ENCODE measurements around the gene CDH23.

CDH23 gene

DNA sequence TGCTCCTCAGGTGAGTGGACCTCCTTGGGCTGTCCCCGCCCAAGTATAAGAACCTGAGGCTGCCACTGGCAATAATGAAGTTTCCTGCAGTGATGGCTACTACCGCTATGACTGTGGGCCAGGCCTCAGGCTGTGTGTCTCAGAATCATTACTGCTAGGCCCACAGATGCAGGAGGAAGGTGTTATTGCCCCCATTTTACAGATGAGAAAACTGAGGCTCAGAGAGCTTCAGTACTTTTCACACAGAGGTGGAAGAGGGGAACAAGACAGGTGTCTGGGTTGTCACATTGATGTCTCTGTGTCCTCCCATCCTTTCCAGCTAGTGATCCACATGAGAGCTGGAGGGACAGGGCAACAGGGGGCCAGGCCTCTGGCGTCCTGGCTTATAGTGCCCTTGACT, 155.2 kb downstream of the CDH23 start:
- intact Hi-C loops (cut with DNase I): no loop called here
- DNase-seq: no peak

- intact Hi-C loops (cut with DNase I): no loop called here
- peak in 13 of 42 donors; percentile 18 to 56 (median 33) for DNase-seq
Measured at GRCh38 chr10:71553432-71553831, 156.7 kb downstream of the CDH23 start.

GRCh38 chr10:71554671-71555070, 158.0 kb downstream of the CDH23 start:
- intact Hi-C loops (cut with DNase I): no loop called here
- DNase-seq: no peak

GRCh38 chr10:71555087-71555723, 158.5 kb downstream of the CDH23 start:
- DNase-seq: no peak
- intact Hi-C loops (cut with DNase I): no loop called here

DNA sequence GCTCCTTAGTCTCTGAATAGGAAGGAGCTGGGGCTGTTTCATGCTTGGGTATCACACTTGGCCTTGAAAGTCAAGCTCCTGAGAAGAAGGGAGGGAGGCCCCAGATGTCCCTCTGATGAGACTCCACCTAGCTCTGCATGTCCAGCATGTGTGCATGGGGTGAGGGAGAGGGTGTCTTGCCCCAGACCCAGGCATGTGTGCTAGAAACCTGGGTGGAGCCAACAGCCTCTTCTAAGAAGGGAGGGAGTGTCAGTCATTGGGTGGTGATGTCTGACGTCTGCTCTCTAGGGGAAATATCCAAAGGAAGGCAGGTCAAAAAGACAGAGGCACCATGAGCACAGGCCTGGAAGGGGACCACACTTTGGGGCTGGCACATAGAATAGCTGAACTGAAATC, 159.0 kb downstream of the CDH23 start:
- intact Hi-C loops (cut with DNase I): no loop called here
- no peak for DNase-seq

DNA sequence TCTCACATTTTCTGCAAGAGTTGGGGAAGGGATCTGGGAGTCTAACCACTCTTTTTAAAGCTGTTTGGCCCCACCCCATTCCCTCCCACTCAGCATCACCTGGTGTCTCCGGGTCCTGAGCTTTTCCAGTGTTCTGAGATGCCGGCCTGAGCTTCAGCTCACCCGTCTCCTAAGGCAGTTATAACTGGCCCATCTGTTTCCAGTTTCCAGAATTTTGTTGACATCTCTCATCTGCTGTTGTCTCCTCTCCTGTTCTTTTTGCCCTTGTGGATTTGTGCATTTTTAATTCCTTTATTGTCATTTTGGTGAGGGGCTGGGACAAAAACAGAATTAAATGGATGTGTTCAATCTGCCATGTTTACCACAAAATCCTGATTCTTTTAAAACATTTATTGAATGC, 162.3 kb downstream of the CDH23 start:
- intact Hi-C loops (cut with DNase I): no loop called here
- no peak for DNase-seq

GRCh38 chr10:71561003-71561574, 164.4 kb downstream of the CDH23 start:
- intact Hi-C loops (cut with DNase I): no loop called here
- no peak for DNase-seq

DNA sequence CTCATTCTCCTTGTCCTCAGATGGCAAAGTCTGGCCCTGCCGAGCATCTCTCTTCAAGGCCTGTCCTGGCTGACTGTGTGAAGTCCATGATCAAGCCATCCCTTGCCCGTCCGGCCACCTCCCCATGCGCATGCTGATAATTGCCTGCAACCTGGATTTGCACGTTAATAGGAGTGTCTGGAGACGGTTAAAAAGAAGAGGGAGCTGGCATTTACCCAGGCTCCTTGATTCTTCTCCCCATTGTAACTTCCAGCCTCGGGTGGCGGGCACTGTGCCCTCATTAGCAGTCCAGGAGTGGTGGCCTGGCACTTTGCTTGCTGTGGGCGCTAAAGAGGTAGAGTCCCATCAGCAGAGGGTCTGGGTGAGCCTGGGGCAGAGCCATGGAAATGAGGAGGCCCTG, 165.5 kb downstream of the CDH23 start:
- intact Hi-C loops (cut with DNase I): no loop called here
- no peak for DNase-seq

DNA sequence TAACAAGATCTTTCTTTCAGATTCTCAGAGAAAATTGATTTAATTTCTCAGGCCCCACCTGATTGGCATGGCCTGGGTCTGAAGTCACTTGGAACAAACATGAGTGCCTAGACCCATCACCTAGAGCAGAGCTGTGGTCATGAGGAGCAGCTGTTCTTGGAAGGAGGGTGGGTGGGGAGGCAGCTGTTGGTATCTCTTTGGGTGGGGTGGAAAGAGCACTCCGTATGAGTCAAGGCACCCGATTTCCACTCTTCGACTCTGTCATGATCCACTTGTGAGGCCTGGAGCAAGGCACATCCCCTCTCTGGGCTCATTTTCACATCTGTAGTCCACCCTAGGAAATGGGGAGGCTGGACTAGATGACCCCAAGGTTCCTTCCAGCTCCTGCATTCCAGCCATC, 166.2 kb downstream of the CDH23 start:
- no peak for DNase-seq
- intact Hi-C loops (cut with DNase I): no loop called here

DNA sequence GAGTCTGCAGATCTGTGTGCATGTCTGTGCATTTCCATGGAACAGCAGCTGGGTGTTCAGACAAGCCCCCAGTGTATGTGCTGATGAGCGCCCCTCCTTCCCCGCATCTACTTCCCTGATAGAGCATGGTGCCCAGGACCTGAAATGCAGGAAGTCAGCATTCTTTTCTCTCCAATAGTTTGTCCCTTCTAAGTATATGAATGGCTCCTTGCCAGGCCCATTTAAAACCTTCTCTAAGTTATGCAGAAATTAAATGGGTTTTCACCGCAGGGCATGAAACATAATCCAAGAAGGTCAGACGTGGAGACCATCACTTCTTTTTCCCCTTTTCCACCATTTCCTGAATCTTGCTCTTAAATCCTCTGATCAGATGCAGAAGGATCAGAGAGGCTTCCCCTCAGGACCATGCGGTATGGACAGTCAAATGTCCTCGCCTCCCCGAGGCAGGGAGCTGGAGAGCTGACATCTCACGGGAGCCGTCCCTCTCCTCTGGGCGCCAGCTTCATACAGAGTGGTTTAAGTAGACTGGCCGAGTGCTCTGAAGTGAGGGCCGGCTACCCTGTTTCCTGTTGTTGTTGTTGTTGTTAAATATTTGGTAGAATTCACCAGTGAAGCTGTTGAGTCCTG, 167.6 kb downstream of the CDH23 start:
- intact Hi-C loops (cut with DNase I): no loop called here
- DNase-seq: no peak

DNA sequence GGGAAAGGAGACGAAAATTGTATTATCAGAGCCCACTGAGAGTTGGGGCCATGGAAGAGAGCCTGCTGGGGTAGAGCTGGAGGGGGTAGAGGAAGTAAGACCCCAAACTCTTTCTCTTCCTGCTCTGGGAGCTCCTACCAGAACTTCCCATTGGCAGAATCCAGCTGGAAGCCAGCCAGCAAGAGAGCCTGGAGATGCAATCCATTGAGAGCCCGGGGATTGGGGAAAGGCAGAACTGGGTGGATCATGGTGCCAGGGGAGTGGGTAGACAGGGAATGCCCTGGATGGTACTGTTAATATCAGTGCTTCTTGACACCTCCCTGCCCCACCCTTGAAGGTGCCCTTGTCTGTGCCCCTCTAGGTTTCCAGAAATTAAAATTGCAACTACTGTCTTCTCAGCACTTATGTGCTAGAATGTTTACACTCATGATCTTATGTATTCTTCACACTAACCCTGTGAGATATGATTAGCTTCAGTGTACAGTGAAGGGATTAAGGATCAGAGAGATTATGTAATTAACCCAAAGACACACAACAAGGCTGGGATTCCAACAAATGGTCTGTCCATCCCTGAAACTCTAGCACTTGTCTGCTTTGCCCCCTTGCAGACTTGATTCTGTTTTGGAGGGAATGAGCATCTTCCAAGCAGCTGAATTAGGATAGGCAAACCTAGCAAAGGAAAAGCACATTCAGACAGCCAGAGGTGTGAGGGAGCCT, 168.7 kb downstream of the CDH23 start:
- intact Hi-C loops (cut with DNase I): no loop called here
- peak in 3 of 42 donors; percentile 11 to 59 (median 18) for DNase-seq

DNA sequence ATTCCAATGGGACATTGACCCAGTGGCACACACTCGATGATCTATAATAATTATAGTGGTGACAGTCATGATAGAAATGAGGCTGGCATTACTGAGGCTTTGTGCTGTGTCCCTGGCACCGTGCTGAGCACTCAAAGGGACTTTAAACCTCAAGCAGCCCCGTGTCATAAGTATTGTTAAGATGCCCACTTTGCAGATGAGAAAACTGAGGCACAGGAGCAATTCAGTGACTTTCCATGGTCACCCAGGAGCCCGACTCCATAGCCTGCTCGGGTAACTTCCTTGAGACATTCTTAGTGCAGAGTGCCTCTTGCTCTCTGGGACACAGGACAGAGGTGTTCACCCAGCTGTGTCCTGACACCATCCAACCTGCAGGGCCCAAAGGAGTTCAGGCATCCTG, 170.3 kb downstream of the CDH23 start:
- no peak for DNase-seq
- intact Hi-C loops (cut with DNase I): no loop called here

DNA sequence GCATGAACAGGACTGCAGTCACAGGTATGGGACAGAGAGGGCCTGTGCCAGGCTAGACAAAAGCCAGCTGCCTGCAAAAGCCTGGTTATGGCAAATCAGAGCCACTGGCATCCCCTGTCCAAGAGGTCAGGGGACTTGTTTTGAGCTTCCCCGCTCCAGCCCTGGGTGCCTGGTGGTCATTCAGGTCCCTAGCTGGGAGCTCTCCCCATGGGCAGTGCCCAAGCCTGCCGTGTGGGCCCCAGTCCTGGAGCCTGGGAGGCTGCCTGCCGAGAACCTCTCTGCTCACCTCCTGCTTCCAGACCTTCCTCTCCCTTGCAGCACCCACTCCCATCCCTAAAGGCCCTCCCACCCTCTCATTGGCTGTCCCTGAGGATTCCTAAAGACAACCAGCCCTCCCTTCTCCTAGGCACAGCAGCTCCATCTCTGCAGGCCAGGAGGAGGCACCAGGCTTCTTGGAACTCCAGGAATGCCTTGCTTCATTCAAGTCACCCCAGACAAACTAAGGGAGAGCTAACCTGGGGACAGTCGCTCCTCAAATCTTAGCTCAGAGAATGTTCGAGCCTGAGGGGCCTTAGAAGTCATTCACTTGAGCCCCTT, 172.3 kb downstream of the CDH23 start:
- DNase-seq: no peak
- intact Hi-C loops (cut with DNase I): no loop called here

- intact Hi-C loops (cut with DNase I): loop anchor here (5.0 to 10.0 kb wide), 2 partner anchors 175 to 253 kb away; partner anchors contain the start of genes CDH23 and SLC29A3
- DNase-seq: peak; percentile 55 to 95 (median 86)
Measured at GRCh38 chr10:71569775-71570588, 173.3 kb downstream of the CDH23 start.

DNA sequence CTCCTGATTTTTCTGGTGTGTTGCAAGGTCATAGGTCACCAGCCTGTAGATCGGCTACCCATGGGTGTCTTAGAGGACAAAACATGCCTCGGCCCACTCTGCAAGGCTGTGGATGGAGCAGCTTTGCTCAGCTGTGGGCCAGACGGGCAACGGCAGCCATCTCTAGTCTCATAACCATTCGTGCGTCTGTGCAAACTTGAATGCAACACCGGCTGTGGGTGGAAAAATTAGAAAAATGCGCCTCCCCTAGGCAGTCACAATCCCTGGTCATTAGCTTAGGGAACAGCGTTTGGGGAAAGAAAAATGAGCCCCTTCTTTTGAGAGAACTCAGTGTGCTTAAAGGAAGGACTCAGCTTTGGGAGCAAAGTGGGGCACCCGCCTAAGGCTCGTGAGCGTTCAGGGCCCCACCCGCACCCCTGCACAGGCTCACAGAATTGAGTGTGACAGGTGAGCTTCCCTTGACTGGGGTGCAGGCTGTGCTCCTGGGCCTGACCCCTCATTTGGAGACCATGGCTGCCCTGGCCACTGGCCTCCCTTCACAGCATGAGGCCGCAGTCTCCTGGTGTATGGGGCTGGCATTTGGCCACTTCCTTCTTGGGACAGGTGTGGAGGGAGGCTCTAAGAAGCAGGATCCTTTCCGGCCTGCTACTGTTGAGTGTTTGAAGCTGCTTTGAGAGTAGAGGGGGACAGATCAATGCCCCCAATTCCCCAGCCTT, 174.9 kb downstream of the CDH23 start:
- DNase-seq: no peak
- intact Hi-C loops (cut with DNase I): loop anchor here (5.0 to 10.0 kb wide), 2 partner anchors 177 to 254 kb away; partner anchors contain the start of genes CDH23 and SLC29A3

- intact Hi-C loops (cut with DNase I): loop anchor here (5.0 to 10.0 kb wide), 2 partner anchors 178 to 256 kb away; partner anchors contain the start of genes CDH23 and SLC29A3
Measured at GRCh38 chr10:71572962-71573361, 176.2 kb downstream of the CDH23 start.

GRCh38 chr10:71573562-71574518, 177.1 kb downstream of the CDH23 start:
- DNase-seq: no peak
- intact Hi-C loops (cut with DNase I): loop anchor here (5.0 to 10.0 kb wide), 2 partner anchors 179 to 257 kb away; partner anchors contain the start of genes CDH23 and SLC29A3

More at GRCh38 chr10:71572962-71573361, 176.2 kb downstream of the CDH23 start:
- no peak for DNase-seq
